PC-3 (cell line): ENCODE results near the gene ZNF107.
"Not testable (repeated sequence)": the region's sequence is repeated elsewhere in the genome, so short reads cannot be mapped to it uniquely, and the experiment has no call there.

Experiments
- EZH2 ChIP-seq: fragments of 300-600 bp; sonication (generic); IDR thresholded peaks from one replicate; pipeline ENCODE4 v1.6.1; 2017; ENCODE audit warnings: antibody characterized with exemption, mild to moderate bottlenecking, low read length; ENCODE audit not compliant: unreplicated experiment
- TF ChIP-seq, protein P1 (sequence below): fragments of 300-600 bp; sonication (generic); conservative IDR thresholded peaks from 2 replicates; pipeline ENCODE4 v1.5.1; 2017; ENCODE audit warnings: antibody characterized with exemption, low read depth, mild to moderate bottlenecking, low read length

DNA sequence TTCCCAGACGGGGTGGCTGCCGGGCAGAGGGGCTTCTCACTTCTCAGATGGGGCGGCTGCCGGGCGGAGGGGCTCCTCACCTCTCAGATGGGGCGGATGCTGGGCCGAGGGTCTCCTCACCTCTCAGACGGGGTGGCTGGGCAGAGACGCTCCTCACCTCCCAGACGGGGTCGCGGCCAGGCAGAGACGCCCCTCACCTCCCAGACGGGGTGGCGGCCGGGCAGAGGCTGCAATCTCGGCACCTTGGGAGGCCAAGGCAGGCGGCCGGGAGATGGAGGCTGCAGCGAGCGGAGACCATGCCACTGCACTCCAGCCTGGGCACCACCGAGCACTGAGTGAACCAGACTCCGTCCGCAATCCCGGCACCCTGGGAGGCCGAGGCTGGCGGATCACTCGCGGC, 73.0 kb downstream of the ZNF107 start:
- TF ChIP-seq EZH2: not testable (repeated sequence)
- TF ChIP-seq, protein P1, sequence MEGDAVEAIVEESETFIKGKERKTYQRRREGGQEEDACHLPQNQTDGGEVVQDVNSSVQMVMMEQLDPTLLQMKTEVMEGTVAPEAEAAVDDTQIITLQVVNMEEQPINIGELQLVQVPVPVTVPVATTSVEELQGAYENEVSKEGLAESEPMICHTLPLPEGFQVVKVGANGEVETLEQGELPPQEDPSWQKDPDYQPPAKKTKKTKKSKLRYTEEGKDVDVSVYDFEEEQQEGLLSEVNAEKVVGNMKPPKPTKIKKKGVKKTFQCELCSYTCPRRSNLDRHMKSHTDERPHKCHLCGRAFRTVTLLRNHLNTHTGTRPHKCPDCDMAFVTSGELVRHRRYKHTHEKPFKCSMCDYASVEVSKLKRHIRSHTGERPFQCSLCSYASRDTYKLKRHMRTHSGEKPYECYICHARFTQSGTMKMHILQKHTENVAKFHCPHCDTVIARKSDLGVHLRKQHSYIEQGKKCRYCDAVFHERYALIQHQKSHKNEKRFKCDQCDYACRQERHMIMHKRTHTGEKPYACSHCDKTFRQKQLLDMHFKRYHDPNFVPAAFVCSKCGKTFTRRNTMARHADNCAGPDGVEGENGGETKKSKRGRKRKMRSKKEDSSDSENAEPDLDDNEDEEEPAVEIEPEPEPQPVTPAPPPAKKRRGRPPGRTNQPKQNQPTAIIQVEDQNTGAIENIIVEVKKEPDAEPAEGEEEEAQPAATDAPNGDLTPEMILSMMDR: not testable (repeated sequence)
